ENCODE data around the gene EMILIN2.
"Not testable (repeated sequence)": the region's sequence is repeated elsewhere in the genome, so short reads cannot be mapped to it uniquely, and the experiment has no call there.

Gene EMILIN2

DNA sequence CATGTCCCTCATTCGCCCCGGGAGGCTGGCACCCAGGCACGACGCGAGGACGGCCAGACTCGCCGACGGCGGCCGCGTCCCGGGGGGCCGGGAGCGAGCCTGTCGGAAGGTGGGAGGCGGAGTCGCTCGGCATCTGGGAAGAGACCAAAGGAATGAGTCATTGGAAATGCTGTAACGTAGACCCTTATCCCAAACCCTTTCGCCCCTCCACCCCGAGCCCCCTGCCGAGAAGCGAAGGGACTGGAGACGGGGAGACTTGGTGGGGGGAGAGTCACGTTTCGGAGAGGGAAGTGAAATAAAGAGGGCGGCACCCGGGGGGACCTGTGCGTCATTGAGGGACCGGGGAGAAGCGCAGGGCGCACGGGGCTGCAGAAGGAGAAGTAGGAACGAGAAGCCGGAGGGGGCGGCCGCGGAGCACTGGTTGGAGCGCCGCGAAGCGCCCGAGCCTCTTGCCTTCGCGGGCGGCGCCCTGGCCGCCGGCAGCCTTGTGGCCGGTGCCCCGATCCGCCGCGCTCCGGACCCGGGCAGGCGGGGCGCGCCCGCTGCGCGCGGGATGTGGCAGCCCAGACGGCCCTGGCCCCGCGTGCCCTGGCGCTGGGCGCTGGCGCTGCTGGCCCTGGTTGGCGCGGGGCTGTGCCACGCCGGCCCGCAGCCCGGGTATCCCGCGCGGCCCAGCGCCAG lies at the start of gene EMILIN2:
TSS of gene EMILIN2 (plus strand) at position 371 of the 681 bp plus-strand sequence. CDS start at position 554, 183 bp downstream.
- DNase-seq: peak; percentile 84

DNA sequence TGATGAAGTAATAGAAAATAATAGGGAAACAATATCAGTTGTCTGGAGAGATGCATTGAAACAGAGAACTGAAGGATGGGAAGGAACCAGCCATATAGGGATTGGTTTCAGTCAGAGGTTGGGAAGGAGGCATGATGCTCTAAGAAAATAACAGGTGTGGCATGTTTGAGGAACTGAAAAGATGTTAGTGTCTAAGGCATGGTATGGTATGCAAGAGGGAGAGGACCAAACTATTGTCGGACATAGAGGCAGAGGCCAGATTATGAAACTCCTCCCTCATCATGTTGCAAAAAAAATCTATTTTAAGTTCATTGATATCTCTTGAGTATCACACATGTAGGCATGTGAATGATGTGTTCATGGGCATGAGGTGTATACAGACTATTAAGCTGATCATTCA lies 48.9 kb upstream of the EMILIN2 start:
- DNase-seq: no peak

DNA sequence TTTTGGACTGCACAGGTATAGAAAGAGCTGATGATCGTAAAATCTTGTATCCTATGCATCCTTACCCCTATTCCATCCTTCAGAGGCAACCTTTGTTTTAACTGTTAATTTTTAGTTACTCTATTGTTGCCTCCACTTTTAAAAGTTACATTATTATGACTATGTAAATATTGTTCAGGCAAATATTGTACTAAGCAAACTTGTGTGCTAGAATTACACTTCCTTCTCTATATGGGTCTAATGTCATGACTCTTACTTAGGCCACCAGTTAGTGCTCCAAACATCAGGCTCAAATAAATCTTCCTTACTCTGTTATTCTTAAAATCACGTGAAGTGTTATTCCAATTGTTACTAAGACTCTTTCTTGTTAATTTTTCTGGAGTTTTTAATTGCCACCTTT lies 47.4 kb upstream of the EMILIN2 start:
- DNase-seq: no peak

DNA sequence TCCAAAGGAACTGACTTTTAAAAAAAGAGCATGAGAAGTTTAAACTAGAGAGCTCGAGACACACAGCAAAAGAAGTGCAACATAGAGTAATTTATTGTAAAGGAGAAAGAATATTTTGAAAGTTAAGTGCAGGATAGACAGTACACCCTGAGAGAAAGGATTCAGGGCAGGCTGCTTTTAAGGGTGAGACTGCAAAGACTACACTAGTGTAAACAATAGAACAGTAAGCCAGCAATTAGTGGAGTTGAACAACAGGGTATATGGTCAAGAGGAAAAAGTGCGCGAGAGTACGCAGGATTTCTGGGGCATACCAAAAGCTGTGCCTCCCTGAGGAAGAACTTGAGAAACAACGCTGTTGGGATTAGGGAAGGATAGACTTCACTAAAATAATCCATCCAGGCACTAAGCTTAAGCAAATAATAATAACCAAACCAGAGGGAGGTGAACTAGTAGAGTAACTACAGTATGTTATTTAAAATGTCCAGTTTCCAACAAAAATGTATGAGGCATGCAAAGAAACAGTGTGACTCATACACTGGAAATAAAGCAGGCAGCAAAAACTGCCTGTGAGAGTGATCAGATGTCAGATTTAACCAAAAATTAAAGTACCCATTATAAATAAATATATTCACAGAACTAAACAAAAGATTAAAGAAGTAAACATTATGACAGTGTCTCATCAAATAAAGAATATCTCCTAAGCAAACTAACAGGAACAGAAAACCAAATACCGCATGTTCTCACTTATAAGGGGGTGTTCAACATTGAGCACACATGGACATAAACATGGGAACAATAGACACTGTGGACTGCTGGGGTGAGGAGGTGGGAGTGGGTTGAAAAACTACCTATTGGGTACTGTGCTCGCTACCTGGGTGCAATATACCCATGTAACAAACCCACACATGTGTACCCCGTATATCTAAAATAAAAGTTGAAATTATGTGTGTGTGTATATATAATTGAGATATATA lies 40.5 kb upstream of the EMILIN2 start:
- no peak for DNase-seq

DNA sequence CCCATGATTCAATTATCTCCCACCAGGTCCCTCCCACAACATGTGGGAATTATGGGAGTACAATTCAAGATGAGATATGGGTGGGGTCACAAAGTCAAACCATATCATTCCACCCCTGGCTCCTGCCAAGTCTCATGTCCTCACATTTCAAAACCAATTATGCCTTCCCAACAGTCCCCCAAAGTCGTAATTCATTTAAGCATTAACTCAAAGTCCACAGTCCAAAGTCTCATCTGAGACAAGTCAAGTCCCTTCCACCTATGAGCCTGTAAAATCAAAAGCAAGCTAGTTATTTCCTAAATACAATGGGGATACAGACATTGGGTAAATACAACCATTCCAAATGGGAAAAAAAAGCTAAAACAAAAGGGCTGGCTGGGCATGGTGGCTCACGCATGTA lies 38.2 kb upstream of the EMILIN2 start:
- DNase-seq: not testable (repeated sequence)

DNA sequence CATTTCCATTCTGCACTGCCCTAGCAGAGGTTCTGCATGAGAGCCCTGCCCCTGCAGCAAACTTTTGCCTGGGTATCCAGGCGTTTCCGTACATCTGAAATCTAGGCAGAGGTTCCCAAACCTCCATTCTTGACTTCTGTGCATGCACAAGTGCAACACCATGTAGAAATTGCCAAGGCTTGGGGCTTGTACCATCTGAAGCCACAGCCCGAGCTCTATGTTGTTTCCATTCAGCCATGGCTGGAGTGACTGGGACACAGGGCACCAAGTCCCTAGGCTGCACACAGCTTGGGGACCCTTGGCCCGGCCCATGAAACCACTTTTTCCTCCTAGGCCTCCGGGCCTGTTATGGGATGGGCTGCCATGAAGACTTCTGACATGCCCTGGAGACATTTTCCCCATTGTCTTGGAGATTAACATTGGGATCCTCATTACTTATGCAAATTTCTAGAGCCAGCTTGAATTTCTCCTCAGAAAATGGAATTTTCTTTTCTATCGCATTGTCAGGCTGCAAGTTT lies 37.1 kb upstream of the EMILIN2 start:
- not testable (repeated sequence) for DNase-seq

DNA sequence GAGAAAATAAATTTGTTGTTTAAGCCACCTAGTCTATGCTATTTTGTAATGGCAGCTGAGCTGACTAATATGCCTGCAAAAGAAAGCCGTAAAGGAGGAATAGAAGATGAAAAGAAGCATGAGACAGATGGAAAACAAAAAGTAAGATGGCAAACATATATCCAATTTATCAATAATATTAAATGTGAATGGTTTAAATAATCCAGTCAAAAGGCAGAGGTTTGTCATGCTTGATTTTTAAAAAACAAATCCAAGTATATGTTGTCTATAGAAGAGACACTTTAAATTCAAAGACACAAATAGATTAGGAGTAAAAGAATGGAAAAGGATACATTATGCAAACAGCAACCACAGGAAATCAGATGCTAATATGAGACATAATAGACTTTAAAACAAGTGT lies 35.4 kb upstream of the EMILIN2 start:
- no peak for DNase-seq

DNA sequence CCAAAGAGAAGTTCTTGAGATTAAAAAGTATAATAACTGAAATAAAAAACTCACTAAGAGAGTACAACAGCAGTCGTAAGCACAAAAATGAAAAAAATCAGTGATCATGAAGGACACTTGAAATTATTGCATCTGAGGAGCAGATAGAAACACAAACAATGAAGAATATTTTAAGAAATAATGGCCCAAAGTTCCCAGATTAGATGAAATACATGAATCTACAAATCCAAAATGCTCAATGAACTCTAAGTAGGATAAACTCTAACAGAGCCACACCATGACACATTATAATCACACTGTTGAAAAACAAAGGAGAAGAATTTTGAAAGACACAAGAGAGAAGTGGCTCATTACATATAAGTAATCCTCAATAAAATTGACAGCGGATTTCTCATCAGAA lies 31.9 kb upstream of the EMILIN2 start:
- no peak for DNase-seq

DNA sequence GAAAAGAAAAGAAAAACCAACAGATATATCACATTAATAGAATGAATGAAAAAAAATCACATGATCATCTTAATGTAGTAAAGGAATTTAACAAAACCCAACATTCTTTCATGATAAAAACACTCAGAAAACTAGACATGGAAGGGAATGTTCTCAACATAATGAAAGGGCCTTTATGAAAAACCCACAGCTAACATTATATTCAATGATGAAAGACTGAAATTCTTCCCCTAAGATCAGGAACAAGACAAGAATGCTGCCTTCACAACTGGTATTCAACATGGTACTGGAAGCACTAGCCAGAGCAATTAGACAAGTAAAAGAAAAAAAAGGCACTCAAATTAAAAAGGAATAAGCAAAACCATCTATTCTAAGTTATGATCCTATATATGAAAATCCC lies 28.5 kb upstream of the EMILIN2 start:
- no peak for DNase-seq

DNA sequence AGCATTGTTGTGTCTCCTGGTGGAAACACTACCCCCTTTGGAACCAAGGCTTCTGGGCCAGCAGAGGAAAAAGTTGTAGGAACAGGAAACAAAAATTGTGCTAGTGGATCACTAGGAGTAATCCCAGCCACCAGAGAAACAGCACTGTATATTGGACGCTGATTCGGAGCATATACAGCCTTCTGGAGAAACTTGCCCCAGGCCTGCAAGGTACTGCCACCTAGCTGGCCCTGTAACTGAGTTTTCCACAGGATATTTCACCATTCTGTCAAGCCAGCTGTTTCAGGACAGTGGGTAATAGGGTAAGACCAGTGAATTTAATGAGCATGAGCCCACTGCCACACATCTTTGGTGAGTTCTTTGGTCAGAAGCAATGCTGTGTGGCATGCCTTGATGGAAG lies 25.1 kb upstream of the EMILIN2 start:
- DNase-seq: no peak

DNA sequence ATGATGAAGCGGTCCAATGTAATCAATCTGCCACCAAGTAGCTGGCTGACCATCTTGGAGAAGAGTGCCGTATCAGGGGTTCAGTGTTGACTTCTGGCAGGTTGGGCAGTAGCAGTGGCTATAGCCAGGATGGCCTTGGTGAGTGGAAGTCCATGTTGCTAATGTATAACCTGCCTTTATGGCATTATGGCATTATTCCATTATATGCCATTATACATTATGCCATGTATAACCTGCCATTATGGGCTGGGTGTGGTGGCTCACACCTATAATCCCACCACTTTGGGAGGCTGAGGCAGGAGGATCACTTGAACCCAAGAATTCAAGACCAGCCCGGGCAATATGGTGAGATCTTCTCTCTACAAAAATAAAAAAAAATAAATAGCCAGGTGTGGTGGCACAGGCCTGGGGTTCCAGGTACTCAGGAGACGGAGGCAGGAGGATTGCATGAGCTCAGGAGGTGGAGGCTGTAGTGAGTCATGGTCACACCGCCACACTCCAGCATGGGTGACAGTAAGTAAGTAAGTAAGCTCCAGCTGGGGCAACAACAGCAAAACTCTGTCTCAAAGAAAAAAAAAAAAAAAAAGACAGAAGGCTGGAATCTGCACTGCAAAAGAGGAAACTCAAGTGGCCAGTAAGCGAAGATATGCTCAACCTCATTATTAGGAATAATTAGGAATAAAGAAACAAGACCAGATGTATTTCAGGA lies 24.4 kb upstream of the EMILIN2 start:
- DNase-seq: no peak

DNA sequence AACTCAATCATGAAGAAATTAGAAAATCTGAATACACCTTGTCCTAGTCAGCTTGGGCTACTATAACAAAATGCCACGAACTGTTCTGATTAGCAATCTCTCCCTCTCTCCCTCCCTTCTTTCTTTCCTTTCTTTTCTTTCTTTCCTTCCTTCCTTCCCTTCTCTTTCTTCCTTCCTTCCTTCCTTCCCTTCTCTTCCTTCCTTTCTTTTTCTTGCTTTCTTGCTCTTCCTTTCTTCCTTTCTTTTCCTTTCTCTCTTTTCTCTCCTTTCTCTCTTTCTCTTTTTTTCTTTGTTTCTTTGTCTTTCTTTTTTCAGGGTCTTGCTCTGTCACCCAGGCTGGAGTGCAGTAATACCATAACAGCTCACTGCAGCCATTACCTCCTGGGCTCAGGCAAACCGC lies 23.6 kb upstream of the EMILIN2 start:
- DNase-seq: no peak

DNA sequence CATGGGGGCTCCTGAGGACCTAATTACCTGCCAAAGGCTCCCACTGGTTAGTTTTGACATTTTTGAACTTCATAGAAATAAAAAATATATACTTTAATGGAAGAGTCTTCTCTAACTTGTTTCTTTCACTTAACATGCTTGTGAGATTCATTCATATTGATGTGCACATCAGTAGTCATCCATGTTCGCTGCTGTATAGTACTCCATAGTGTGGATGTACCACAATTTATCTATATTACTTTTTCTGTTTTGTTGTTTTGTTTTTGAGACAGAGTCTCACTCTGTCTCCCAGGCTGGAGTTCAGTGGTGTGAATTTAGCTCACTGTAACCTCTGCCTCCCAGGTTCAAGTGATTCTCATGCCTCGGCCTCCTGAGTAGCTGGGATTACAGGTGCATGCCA lies 22.8 kb upstream of the EMILIN2 start:
- DNase-seq: no peak

DNA sequence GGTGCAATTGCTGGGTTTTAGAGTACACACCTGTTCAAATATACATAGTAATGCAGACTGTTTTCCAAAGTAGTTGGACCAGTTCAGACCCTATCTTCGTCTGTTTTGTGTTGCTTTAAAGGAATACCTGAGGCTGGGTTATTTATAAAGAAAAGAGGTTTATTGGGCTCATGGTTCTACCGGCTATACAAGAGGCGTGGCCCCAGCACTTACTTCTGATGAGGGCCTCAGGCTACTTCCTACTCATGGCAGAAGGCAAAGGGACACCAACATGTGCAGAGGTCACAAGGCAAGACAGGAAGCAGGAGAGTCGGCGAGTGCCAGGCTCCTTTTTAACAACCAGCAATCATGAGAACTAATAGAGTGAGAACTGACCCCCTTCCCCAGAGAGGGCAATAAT lies 21.9 kb upstream of the EMILIN2 start:
- no peak for DNase-seq

DNA sequence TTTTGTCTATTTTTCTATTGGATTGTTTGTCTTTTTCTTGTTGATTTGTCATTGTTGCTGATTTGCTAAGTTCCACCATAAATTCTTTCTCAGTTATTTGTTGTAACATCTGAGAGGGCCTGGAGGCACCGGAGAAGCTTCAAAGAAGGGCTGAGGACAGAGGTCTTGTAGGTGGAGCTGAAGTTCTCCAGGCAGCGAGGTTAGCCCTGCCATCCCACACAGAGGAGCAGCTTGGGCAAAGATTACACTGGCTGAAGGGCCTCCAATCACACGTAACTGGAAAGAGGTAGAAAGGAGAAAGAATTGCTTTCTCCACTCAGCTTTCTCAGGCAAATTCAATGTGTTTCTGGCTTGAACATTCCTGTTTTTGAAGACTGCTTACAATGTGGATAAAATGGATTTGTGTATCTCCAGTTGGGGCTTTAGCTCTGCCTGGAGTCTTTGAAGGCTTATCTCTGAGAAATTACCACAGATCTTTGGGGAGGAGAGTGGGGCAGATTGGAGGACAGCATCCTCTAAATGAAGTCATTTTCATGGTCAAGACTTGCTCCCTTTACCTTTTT lies 21.1 kb upstream of the EMILIN2 start:
- DNase-seq: no peak

DNA sequence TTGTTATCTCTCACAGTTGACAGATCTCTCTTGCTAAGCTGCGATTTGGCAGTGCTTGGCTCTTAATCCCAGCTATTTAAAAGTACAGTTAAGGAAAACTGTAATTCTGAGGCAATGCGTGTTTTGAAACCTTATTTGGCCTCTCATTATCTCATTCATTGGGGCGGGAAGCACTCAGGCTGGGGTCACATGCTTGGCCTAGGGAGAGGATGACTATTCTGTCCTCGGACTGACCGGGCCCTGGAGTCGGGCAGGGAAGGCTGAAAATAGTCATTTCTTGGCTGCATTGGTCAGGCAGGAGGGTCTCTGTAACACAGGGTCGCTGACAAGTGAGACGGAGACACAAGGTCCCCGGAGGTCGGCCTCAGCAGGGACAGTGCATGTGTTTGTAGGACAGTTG lies 20.2 kb upstream of the EMILIN2 start:
- DNase-seq: no peak

DNA sequence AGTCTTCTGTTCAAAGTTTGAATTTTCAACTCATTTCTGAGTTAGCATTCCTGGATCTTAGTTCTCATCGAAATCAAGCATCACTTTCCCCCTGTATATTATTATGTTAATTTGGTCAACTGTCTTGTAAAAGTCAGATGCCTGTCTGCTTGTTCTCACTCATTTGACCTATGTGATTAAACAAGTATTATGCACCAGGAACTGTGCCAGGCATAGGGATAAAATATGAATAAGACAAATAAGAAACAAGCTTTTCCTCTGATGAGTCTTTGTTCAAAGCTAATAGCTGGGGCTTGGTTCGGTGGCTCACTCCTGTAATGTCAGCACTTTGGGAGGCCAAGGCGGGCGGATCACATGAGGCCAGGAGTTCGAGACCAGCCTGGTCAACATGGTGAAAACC lies 19.7 kb upstream of the EMILIN2 start:
- no peak for DNase-seq

DNA sequence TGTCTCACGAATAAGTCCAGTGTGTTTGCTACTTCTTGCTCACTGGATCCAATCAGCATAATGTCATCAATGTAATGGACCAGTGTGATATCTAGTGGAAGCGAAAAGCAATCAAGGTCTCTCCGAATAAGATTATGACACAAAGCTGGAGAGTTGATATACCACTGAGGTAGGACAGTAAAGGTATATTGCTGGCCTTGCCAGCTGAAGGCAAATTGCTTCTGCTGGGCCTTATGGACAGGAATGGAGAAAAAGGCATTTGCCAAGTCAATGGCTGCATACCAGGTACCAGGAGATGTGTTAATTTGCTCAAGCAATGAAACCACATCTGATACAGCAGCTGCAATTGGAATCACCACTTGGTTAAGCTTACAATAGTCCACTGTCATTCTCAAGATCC lies 10.7 kb upstream of the EMILIN2 start:
- not testable (repeated sequence) for DNase-seq

DNA sequence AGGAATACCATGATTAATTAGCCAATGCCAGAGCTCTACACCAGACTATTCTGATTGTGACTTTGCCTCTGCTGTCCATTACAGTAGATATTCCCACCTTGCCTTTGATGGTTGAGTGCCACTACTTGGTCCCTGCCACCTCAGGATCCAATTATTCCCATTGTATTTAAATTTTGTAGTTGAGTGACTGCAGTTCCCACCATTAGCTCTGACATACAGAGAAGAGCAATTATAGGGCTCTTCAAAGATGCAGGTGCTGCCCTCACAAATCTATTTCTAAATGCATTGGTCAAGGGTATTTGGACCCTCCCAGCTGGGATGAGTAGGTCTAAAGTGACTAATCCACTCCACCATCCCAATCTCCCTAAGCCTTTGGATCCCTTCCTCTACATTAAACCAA lies 9.5 kb upstream of the EMILIN2 start:
- DNase-seq: not testable (repeated sequence)

DNA sequence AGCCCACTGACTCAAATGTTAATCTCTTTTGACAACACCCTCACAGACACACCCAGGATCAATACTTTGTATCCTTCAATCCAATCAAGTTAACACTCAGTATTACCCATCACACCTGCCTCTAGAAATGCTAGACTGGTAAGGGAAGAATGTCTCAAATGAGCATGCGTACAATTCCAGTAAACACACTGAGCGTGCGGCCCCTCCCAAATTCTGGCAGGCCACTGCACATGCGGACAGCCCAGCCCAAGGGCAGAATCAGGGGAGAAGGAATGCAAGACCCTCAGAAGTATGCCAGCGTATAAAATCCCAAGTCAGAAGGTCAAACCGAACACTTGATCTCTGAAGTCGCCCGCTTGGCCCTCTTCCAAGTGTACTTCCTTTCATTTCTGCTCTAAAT lies 7.6 kb upstream of the EMILIN2 start:
- DNase-seq: no peak

DNA sequence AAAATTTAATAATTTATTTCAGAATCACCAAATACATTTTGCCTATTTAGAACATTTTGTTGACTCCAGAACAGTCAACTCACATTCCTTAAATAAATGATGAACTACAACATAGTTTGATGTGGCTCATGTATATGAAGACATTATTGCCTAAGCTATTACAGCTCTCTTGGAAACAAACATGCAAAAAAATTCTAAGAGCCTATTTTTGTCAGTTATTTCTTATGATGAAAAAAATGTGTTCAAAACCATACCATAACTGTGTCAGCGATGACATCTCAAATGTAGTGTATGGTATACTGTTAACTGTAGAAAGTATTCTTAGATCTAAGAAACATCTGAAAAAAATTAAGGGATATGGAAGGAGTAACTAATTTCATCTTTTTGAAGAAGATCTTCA lies 6.3 kb upstream of the EMILIN2 start:
- no peak for DNase-seq

DNA sequence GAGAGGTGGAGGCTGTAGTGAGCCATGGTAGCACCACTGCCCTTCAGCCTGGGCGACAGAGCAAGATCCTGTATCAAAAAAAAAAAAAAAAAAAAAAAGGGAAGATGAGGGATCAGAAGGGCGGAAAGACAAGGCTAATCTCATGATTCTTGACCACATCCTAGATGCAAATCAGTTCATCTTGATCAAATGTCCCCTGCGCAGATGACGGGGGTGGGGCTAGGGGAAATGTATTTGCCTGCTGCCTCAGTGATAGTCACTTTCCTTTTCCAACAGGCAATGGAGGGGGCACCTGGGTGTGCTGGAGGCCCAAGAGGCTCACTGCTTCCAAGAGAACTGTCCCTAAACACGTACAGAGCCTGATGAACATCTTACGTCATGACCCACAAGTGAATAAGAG lies 3.7 kb upstream of the EMILIN2 start:
- no peak for DNase-seq

DNA sequence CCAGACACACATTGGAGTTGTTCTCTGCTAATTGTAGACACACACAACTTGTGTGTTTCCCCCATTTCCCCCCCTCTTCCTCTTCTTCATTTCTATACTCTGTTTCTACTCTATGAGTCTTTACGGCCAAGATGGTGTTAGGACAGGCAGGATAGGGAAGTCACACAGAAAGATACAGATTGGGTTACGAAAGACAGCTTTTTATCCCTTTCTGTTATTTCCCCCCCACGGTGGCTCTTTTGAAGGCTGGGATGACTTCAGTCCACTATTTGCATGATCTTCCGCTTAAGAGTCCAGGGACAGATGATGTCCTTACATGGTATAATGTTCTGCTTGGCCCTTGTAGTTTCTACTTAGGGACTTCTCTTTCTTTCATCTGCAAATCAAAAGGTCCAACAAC lies 1.6 kb upstream of the EMILIN2 start:
- no peak for DNase-seq
